Measurements from ENCODE around the gene ATL3.

- TF ChIP-seq, protein P1, sequence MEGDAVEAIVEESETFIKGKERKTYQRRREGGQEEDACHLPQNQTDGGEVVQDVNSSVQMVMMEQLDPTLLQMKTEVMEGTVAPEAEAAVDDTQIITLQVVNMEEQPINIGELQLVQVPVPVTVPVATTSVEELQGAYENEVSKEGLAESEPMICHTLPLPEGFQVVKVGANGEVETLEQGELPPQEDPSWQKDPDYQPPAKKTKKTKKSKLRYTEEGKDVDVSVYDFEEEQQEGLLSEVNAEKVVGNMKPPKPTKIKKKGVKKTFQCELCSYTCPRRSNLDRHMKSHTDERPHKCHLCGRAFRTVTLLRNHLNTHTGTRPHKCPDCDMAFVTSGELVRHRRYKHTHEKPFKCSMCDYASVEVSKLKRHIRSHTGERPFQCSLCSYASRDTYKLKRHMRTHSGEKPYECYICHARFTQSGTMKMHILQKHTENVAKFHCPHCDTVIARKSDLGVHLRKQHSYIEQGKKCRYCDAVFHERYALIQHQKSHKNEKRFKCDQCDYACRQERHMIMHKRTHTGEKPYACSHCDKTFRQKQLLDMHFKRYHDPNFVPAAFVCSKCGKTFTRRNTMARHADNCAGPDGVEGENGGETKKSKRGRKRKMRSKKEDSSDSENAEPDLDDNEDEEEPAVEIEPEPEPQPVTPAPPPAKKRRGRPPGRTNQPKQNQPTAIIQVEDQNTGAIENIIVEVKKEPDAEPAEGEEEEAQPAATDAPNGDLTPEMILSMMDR (conservative IDR thresholded peaks at IDR 0.05) = no peak
- no peak for TF ChIP-seq EZH2 (IDR thresholded peaks at IDR 0.05; ENCODE audit: low read depth)
Observed at GRCh38 chr11:63711838-63712237, 40.7 kb upstream of the ATL3 start.

Measured in PC-9 (cell line).